ENCODE results near the gene ARHGAP4. TPM values are rescaled to one million over a fixed set of nuclear protein-coding genes. Genes with fewer than 3 reads are reported as not detected.

ARHGAP4 gene
- total RNA-seq (ENCODE audit: insufficient read depth, low replicate concordance) = 49.4 TPM

DNA sequence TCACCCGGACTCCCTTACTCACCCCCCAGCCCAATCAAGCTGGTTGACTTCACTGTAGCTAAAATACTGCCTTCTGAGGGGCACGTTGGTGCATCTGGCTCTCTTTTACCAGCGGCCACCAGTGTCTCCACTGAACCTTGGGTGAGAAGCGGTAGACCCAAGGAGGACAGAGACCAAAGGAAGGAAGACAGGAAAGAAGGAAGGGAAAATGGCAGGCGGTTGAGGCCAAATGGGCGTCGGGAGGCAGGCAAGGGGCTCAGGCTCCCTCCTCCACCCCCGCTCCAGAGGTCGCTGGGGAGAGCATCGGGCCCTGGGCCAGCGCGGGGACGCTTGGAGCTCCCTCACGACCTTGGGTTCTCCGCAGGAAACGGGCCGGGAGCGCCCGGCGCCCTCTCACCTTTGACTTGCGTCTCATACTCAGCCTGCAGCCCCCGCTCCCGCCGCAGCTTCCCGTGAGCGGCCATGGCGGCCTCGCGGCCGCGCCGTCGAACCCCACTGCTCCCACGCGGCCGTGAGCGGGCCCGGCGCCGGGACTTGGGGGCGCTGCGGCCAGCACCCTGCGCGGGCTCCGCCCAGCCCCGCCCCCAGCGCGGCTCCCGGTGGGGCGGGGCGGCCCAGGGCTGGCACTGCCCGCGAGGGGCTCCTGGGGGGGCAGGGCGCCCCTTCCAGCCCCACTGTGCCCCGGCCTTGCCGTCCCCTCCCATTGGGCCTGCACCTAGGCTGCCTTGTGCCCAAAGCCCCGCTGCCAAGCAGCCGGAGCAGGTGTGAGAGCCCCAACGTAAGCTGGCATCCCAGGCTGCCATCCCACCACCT is at the start of gene ARHGAP4:
Gene ARHGAP4 (minus strand): TSS at position 526 of the 813 bp plus-strand sequence. CDS start 62 bp downstream, at position 464.
- no peak for DNase-seq (ENCODE audit: low spot score)

DNA sequence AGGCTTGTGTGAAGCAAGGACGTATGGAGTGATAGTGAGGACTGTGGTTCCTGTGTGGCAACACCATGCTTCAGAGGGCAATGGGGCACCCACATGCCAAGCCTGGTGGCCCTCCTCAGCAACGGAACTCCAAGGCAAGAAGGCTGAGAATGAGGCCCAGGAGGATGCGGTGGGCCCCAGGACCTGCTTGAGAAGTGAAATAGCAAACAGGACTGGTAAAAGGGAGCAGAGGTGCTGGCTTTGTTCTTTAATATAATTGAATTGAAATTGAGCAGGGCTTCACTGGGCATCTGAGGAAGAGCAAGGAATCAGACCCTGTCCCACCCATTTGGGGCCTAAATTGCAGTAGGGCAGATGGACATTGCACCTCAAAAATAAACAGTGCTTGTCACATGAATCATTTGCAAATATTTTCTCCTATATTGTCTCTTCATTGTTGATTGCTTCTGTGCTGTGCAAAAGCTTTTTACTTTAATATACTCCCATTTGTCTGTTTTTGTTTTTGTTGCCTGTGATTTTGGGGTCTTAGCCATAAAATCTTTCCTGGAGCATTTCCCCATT is 48.7 kb upstream of the ARHGAP4 start:
- no peak for DNase-seq (ENCODE audit: low spot score)

GRCh38 chrX:153974003-153974725 is 48.1 kb upstream of the ARHGAP4 start:
- DNase-seq (ENCODE audit: low spot score) = no peak

GRCh38 chrX:153973127-153974002 is 47.3 kb upstream of the ARHGAP4 start:
- DNase-seq (ENCODE audit: low spot score) = no peak

GRCh38 chrX:153972368-153973126 is 46.5 kb upstream of the ARHGAP4 start, which contains the start of gene TMEM187:
TSS of gene TMEM187 (plus strand) at chrX:153972754. CDS start at chrX:153982063, 9,309 bp downstream.
- DNase-seq (ENCODE audit: low spot score) = peak; percentile 91

DNA sequence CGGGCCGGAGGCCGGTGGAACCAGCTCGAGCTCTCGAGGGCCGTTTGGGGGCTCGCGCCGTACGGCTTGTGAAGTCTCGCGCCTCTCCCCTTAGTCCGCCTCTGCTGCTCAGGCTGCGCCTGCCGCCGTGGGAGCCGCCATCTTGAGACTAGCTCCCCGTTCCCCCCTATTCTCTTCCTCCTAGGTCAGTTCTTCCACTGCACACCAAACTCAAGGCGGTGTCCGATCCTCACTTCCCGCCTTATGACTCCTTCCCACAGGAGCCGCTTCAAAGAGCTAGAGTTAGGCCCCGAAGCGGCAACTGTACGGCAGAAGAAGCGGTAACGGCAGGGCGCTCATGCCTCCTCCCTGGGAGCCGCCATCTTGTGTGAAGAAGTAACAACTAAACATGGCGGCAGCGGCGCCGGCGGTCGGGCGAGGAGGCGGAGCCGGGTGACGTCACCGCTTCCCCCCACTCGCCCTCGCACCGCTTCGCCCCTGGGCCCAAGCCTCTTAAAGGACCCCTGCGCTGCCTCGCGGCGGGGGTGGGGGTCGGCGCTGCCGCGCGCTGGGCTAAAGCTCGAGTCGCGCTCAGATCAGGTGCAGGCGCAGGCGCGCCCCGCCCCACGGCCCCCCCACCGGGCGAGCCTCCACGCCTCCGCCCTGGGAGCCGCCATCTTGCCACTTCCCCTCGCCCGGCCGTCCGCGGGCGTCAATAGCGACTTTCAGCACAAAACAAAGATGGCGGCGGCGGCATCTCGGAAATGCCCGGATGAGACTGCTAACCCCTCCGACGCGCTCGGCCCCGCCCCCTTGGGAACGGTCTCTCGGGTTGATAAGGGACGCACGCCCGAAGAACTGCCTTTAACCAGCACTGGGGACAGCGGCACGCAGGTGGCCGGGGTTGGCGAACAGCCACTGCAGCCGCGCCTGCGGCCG is 45.6 kb upstream of the ARHGAP4 start, which contains the start of gene HCFC1:
Gene HCFC1 (minus strand): TSS at position 369 of the 918 bp plus-strand sequence. CDS start 978 bp downstream, outside the sequence.
- peak; percentile 94 for DNase-seq (ENCODE audit: low spot score)

DNA sequence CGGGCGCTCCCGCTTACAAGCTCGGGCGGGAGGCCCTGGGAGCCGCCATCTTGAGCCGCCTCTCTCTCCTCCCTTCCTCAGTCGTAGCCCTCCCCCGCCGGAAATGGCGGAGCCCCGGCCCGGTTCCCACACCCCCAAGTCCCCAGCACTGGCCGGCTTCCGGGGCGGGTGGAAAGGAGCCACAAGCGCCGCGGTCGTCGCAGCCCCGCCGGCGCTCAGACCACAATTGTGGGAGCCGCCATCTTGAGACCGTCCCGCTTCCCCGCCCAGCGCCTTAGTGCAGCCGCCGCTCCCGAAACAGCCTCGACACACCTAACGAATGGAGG is 45.0 kb upstream of the ARHGAP4 start:
- DNase-seq (ENCODE audit: low spot score) = peak; percentile 88

GRCh38 chrX:153970357-153971123 is 44.5 kb upstream of the ARHGAP4 start:
- DNase-seq (ENCODE audit: low spot score) = peak; percentile 66

- peak; percentile 59 for DNase-seq (ENCODE audit: low spot score)
Measured at GRCh38 chrX:153969904-153970356, 43.9 kb upstream of the ARHGAP4 start.

DNA sequence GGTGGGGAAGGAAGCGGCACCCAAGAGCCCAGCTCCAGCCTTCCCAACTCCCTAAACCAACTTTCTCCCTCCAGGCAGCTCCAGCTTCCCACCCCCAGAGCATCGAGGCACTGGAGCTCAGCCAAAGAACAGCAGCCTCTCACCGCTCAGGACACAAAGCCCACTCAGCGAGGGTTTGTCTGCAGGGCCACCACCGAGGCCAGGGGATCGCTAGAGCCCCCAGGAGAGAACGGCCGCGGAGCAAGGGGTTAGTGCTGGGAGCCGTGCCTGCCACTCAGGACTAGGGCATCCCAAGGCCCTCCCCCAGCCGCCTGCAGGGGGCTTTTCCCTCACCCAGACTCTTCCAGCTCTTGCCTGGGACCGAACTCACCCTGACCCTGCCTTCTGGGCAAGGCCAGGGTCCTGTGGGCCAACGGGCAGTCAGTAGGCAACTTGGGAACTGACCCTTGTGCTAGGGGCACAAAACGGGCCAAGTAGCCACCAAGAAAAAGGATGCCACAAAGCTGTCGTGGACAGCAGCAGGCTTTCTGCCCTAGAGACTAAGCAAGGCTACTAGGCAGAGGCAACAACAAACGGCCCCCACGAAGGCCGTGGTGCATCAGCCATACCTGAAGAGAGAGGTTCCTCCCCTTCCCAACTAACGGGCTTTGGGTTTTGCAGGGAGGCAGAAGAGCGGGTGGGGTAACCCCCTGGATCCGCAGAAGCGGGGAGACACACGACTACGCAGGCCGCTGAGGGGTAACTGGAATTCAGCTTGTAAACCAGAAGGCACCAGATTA is 43.2 kb upstream of the ARHGAP4 start:
- no peak for DNase-seq (ENCODE audit: low spot score)

GRCh38 chrX:153968754-153969124 is 42.7 kb upstream of the ARHGAP4 start:
- DNase-seq (ENCODE audit: low spot score) = no peak

GRCh38 chrX:153968255-153968654 is 42.2 kb upstream of the ARHGAP4 start:
- no peak for DNase-seq (ENCODE audit: low spot score)

DNA sequence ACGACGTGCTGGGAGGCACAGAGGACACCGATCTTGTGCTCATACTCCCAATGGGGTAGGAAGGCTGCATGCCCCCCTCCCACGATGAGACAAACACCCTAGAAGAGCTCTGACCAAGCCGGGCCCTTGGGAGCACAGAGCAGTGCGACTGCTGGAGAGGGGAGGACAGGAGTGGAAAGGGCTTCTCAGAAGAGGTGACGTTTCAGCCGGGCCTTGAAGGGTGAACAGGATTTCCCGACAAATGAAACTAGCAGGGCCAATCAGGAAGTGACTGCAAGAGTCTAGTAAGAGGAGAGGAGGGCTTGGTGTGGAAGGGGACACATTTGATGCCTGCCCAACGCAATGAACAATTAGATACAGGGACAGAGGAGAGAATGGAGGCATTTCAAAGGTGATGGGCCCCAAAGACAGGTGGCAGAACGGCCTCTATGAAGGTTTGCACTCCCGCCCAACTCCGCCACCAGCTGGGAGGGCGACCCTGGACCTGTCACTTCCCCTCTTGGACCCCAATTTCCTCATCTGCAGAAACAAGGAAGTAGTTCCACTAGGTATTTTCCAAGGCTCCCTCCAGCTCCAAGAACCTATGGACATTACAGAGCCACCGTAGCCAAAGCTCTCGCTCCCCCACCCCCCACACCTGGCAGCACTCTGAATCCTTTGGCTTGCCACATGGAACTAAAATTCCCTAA is 41.6 kb upstream of the ARHGAP4 start:
- DNase-seq (ENCODE audit: low spot score) = no peak

DNA sequence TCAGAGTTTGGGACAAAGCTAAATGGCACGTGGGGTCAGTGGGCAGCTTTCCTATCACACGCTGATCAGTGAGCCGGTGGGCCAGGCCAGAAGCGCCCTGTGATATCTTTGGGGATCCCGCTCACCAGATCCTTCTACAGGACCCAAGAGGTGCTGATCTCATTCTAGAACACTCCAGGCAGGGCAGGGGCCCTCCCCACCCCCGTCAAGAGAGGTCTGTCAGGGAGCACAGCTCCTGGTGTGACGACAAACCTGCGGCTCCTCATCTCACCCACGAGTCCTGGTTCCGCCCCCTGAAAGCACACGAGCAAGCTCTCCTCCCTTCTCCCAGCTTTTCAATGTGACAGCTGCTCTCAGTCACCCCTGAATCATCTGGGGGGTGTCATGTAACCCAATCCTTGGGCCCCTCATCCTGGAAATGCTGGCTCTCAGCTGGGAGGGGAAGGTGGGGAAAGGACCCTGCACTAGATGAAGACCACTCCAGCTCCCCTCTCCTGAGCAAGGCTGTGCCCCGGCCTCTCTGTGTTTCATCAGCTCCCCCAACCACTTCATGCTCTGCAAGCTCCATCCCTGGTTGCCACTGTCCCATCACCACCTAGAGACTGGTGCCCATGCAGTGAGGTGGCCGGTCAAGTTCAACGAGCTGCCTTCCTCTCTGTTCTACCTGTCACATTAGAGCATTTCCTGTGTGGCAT is 40.9 kb upstream of the ARHGAP4 start:
- no peak for DNase-seq (ENCODE audit: low spot score)

DNA sequence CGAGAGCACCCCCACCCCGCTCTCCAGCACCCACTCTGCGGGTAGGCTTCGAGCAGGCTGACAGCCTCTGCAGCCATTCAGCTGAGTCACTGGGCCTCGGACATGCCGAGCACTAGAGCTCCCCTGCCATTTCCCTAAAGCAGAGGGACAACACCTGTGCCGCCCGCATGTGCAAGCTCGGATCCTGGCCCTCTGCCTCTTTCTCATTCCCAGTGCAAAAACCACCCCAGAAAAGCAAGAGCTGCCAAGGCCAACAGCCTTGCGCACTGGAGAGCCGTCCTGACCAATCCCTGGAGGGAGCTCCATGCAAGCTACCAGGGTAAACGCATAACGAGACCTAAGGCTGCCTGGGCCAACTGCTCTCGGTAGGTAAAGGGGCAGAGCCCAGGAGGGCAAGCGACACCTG is 40.2 kb upstream of the ARHGAP4 start:
- no peak for DNase-seq (ENCODE audit: low spot score)

DNA sequence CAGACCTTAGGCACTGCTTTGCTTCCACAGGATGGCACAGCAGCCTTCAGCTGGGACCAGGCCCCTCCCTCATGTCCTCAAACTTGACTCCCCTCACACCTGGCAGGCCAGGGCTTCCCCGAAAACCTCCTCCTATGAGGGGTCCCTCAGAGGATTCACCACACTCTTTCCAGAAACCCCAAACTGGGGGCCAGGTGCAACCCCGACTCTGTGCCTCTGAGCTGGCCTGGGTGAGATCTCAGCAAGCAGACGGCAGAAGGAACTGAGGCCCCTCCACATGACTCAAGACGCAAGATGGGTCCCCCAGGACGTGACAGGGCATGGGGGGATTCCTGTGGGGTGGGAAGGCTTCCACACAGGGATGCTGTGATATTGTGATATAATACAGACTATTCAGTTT is 39.3 kb upstream of the ARHGAP4 start:
- no peak for DNase-seq (ENCODE audit: low spot score)

DNA sequence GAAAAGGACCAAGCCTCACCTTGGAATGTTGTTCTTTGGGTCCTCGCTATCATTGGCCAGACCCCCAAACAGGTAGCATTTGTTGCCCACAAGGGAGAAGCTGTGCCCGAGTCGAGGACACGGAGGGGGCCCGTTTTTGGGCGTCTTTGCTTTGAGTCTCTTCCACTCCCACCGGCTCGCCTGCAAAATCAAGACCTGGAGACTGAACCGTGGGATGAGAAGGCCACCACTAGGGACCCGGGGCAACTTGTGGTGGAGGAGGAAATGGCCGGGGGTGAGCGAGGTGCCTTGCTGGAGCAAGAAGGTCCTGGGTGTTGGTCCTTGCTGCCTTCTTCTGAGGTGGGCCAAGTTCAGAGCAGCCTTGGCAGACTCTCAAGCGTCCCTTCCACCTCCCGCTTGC is 38.0 kb upstream of the ARHGAP4 start:
- no peak for DNase-seq (ENCODE audit: low spot score)

Data from umbilical cord (tissue), 2 donors.